ENCODE results near the gene TCP1. TPM values are rescaled to one million over a fixed set of nuclear protein-coding genes. Genes with fewer than 3 reads are reported as not detected.
"Not testable (repeated sequence)": the region's sequence is repeated elsewhere in the genome, so short reads cannot be mapped to it uniquely, and the experiment has no call there.

TCP1 gene
- total and polyA plus RNA-seq, 2 of the 13 experiments (the other 11 are each of a cell fraction or from before 2014, with no cell fraction given), result 116 to 553 TPM

- POLR2A ChIA-PET, result no interaction called here
Observed at GRCh38 chr6:159826004-159826403, 36.6 kb upstream of the TCP1 start.

GRCh38 chr6:159824690-159825089 is 35.3 kb upstream of the TCP1 start:
- H3K4me2 ChIP-seq (ENCODE audit: low read depth, low read length); H2AFZ ChIP-seq (ENCODE audit: low read length); in situ Hi-C loops (cut with HindIII; ENCODE audit: extremely low pct_ligation_motif_present, low pct_unique_long_range_greater_than_20kb); intact Hi-C loops (cut with micrococcal nuclease; ENCODE audit: unreplicated experiment); H3K4me3 ChIP-seq (replicated peaks in 1 of 3; ENCODE audit: insufficient read depth in 1 of 3, low read depth in 2 of 3, low read length in 3 of 3); H3K9ac ChIP-seq (ENCODE audit: insufficient read depth, low read depth, low read length); H3K36me3 ChIP-seq (replicated peaks in 1 of 2; ENCODE audit: control insufficient read depth in 1 of 2, insufficient read depth in 2 of 2, low read length in 2 of 2); ATAC-seq; H4K20me1 ChIP-seq (ENCODE audit: insufficient read depth, low read length); CTCF ChIA-PET (ENCODE audit: low intra/inter-chr PET ratio, low total read pairs); H3K9me3 ChIP-seq (ENCODE audit: low read length); POLR2A ChIA-PET; DNase-seq (ENCODE audit: low spot score); FAIRE-seq; H3K79me2 ChIP-seq (ENCODE audit: insufficient read depth, low read length); BruUV-seq (replicated peaks); H3K27ac ChIP-seq (ENCODE audit: extremely low read length, insufficient read depth, low read length): not testable (repeated sequence)
- WGBS (ENCODE audit: low lambda C conversion rate), result 64% methylated on average over 9 of the region's 9 CpGs
- peaks cover 24% of the 10 kb centered on the region for H3K4me1 ChIP-seq (ENCODE audit: insufficient read depth, low read length)
- H3K27me3 ChIP-seq (ENCODE audit: control insufficient read depth in 1 of 2, insufficient read depth in 2 of 2, low read length in 2 of 2), result peaks cover 11 to 63% of the 10 kb centered on the region in 2 experiments
- peak; percentile 62; the same call in 1 of the 2 replicates for TF ChIP-seq RAD51 (IDR thresholded peaks at IDR 0.05; ENCODE audit: borderline replicate concordance)

More at GRCh38 chr6:159826004-159826403, 36.6 kb upstream of the TCP1 start:
- DNase-seq (ENCODE audit: low spot score), result no peak
- Histone ChIP-seq H3K27ac (ENCODE audit: extremely low read length, insufficient read depth, low read length) (no peak overlapping the region), H3K4me1 (ENCODE audit: insufficient read depth, low read length) (peaks cover 13% of the 10 kb centered on the region; the same call in 1 of the 2 replicates), H3K9ac (ENCODE audit: insufficient read depth, low read depth, low read length) (no peak overlapping the region), H3K36me3 (replicated peaks in 1 of 2; ENCODE audit: control insufficient read depth in 1 of 2, insufficient read depth in 2 of 2, low read length in 2 of 2) (no peaks in the 10 kb centered on the region), H3K4me2 (ENCODE audit: low read depth, low read length) (no peak overlapping the region), H3K4me3 (replicated peaks in 1 of 3; ENCODE audit: insufficient read depth in 1 of 3, low read depth in 2 of 3, low read length in 3 of 3) (no peak overlapping the region), H4K20me1 (ENCODE audit: insufficient read depth, low read length) (no peaks in the 10 kb centered on the region), H3K9me3 (ENCODE audit: low read length) (no peaks in the 10 kb centered on the region), H3K79me2 (ENCODE audit: insufficient read depth, low read length) (no peaks in the 10 kb centered on the region), H2AFZ (ENCODE audit: low read length) (no peak overlapping the region), H3K27me3 (ENCODE audit: control insufficient read depth in 1 of 2, insufficient read depth in 2 of 2, low read length in 2 of 2) (peaks cover 10 to 63% of the 10 kb centered on the region in 2 experiments)
- no peak for ATAC-seq
- no TSS peak for BruUV-seq (replicated peaks)
- WGBS (ENCODE audit: low lambda C conversion rate), result 69% methylated on average over 13 of the region's 13 CpGs
- in situ Hi-C loops (cut with HindIII; ENCODE audit: extremely low pct_ligation_motif_present, low pct_unique_long_range_greater_than_20kb), result no loop called here
- TF ChIP-seq GMEB2 (CRISPR knock-in tag; IDR thresholded peaks at IDR 0.05; ENCODE audit: low read depth), result no peak
- CTCF ChIA-PET (ENCODE audit: low intra/inter-chr PET ratio, low total read pairs), result no interaction called here
- intact Hi-C loops (cut with micrococcal nuclease; ENCODE audit: unreplicated experiment), result no loop called here
- no peak for FAIRE-seq

All from HepG2 (cell line).